Stimulated activated CD8-positive, alpha-beta memory T cell treated with anti-CD3 and anti-CD28 coated beads, Interleukin-2, amount 100 ng/mL, for 48 hours (primary cell): ENCODE data around the gene NGEF.

ENCODE experiments used
- DNase-seq, 2 donors: peaks; one replicate each; pipeline ENCODE4 v3.0.0-alpha.2; 2020; ENCODE audit warnings: low read depth in 2 of 2

Gene NGEF

DNA sequence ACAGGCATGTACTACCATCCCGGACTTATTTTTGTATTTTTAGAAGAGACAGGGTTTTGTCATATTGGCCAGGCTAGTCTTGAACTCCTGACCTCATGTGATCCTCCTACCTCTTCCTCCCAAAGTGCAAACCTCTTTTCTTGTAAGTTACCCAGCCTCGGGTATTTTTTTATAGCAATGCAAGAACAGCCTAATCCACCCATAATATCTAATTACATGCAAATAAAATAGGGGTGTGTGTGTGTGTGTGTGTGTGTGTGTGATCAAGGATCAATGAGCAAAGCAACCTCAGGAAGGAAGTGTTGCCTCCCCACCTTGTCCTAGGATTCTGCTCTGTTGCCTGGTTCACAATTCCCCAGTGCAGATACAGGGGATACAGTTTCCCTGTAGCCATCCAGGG is 45.6 kb downstream of the NGEF start:
- no peak for DNase-seq

DNA sequence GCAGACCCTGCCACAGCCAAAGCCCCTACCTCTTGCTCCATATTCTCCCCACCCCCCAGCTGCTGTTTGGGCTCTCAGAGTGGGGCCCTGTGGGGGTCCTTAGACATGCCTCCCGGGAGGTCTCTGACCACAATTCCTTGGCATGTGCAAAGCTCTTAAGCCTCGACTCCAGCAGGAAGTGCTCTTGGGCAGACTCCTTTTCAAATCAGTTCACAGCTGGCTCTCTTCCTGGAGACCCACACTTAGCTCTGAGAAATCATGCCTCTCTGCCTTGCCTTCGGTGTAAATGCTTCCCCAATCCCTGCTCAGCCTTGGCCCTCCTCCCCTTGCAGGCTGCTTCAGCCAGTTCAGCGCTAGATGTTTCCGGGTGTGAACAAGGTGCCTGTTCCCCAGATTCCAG is 46.9 kb downstream of the NGEF start:
- DNase-seq = no peak

DNA sequence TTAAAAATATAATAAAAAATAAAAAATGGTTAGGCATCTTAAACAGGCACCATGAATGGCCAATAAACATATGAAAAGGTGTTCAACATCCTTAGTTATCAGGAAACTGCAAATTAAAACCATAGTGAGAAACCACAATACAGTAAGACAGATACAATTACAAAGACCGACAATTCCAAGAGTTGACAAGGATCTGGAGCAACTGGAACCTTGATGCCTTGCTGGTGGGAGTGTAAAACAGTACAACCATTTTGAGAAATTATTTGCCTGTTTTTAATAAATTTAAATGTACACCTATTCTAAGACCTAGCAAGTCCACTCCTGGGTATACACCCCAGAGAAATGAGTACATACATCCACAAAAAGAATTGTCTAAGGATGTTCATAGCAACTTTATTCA is 49.1 kb downstream of the NGEF start:
- DNase-seq = no peak

DNA sequence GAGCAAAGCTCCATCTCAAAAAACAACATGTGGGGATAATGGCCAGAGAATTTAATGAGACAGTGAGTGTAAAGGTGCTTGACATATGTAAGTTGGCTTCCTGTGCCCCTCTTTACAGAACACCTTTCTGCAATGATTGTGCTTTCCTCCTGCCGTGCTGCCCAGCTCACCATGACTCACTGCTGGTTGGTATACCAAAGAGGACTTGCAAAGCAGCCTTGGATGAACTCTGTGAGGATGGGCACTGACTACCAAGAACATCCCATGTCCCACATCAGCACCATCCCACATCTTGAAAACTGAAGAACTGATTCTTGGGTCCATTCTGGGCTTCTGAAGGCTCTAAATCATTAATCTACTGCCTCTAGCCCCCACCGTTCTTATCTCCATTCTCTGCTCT is 52.2 kb downstream of the NGEF start:
- DNase-seq = no peak

DNA sequence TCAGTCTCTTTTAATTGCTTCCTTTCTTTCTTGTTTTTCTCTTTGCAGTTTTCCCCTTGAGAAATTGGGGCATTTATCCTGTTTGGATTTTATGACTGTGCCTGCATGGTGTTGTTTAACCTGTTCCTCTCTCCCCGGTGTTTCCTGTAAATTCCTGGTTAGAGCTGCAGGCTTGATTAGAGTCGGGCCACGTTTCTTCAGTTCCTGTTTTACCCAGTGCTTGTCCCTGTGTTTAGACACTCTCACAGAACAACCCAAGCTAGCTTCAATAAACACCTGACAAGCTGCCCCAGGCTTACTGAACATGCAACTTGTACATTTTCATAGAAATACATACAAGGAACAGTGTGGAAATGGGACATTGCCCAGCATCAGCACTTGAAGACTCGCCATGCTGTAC is 53.9 kb downstream of the NGEF start:
- no peak for DNase-seq

DNA sequence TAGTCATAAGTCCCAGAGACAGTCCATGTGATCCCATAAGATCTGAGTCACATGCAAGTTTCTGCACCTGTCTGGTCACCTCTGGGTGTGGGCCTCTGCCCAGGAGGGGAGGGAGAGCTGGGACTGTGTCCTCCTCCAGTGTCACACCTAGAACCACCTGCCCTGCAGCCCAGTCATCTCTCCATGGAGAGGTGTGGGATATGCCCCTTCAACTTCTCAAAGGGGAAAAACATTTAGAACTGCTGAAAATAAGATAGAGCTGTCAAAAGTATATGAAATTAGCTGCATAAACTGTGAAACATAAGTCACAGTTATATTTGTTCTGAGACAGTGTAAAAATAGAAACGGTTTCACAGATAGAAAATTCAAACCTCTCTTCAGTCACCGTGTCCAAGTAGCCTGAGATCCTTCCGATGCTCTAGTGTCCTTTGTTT is 55.4 kb downstream of the NGEF start:
- DNase-seq = no peak

DNA sequence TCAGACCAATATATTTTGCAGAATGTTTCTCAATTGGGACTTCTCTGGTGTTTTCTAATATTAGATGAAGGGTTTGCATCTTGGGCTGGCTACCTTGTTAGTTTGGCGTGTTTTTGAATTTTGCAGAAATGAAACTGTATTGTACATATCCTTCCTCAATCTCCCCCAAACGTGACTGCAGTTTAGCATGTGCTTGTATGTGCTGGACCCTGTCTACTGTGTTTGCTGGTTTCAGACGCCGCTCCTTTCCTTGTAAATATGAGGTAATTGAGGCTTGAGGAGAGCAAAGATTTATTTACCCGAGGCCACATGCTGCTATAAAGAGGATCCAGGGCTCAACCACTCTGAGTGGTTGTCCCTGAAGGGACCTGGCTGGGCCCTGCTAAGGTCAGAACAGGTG is 57.2 kb downstream of the NGEF start:
- no peak for DNase-seq

DNA sequence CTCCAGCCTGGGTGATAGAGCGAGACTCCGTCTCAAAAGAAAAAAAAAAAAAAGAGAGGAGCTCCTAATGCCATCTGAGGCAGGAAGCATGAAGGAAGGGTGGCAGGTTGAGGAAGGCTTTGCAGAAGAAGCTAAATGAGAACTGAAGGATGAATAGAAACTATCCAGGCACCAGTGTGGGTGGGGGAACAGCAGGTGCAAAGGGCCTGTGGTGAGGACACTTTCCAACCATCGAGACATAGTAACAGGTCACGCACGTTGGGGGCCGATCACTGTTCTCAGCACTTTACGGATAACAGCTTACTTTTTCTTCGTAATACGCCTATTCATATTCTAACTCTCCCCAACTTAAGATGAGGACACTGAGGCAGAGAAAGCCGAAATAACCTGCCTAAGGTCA is 58.4 kb downstream of the NGEF start:
- DNase-seq = no peak

DNA sequence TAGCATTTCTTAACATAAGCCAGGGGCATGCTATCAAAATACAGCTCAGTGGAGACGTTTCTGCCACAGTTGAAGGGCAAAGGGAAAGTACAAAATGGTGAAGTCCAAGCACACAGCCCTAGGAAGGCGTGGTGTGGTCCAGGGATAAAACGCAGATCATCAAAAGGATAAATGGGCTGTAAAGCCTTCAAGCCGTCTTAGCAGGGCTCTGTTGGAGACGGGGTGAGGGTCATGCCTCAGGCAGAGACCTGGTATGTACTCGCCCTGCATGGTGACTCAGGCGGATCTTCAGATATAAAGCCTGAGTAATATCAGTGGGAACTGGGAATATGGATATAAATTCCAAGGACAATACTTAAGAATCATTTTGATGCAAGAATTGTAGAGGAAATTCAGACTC is 61.2 kb downstream of the NGEF start:
- no peak for DNase-seq

DNA sequence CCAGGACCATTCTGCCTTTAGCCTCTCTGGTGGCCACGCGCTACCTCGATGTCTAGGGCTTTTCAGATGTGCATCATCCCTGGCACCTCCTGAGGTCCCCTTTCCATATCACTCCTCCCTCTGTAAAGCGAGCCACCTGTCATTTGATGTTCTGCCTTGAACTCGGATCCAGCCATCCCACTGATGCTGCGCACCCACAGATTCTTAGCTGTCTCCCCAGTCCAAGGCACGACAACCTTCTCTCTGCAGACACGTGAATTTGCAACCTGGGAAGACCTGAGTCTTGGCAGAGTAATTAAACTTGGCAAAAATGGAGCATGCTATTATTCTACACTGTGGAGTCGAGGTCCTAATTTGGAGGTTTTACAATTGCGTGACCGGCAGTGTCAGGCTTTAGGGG is 61.9 kb downstream of the NGEF start:
- DNase-seq = no peak

DNA sequence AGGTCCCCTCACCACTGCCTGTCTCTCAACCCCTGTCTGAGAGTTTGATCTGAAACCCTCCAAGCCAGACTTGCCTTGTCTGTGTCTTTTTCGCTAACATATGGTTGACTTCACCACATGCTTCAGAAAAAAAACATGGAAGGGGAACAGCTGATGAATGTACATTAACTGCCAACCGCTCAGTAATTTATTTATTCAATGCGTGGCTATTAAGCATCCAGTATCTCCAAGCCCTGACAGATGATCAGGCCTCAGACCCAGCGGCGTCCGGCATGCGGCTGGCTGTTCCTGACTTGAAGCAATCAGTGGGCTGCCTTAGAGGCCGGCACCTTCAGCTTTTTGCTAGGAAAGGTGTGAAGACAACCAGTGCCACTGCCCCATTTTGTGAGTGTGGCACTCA is 62.3 kb downstream of the NGEF start:
- no peak for DNase-seq

DNA sequence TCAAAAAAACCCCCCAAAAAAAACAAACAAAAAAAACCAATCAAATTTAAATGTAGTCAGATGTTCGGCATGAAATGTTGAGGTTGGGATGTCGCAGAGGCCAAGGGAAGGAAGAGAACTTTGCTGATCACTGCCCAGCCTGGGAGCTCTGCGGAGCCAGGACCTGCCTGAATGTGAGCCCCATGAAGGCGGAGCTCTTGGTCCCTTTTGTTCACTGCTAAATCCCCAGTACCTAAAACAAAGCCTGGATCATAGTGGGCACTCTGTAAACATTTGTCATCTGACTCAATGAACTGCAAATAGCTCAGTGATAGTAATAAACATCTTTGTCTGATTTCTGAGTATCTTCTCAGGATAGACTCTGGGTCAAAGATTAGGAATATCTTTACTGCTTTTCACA is 64.0 kb downstream of the NGEF start:
- DNase-seq = no peak

DNA sequence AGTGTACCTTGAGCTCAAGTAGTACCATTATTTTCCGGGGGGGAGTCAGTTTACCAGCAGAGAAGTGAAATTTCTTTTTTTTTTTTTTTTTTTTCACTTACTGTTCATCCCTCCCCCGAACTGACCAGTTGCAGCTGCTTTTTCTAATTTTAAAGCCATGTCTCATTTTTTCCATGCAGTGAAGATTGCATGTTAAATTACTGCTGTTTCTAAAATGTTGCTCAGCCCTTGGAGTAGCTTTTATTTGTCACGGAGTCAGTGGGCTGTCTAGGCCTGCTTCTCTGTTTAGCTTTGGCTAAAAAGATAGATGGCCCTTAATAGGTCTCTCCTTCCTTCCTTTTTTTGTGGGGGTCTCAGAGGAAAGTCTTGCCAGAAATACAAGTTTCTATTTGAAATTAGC is 70.2 kb downstream of the NGEF start:
- no peak for DNase-seq

DNA sequence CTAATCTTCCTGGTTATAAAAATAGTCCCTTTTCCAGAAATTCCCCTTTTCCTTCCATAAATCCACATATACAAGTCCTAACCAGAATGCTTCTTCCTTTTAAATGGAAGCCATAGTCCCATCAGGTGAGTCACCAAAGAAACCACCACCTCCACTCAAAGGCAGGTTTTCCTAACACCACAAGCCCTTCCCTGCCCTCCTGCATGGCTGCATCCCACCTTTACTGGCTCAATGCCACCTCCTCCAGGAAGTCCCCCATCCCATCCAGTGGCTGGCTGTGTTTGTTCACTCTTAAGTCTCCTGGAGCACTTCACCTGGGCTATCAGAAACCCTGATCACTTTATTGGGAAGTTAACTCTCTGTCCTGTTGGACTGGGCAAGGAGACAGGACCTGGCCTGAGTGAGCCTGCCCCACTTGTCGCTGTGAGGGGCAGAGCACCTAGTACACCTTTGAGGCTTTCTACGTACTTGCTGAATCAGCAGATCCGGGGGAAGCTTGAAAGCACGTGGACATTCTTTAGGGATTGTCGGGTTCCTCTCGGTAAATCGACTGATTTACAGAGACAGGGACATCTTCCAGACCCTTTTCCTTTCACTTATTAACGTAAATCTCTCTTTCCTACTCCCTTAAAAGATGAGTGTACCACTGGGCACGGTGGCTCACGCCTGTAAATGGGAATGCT is 71.0 kb downstream of the NGEF start:
- no peak for DNase-seq

DNA sequence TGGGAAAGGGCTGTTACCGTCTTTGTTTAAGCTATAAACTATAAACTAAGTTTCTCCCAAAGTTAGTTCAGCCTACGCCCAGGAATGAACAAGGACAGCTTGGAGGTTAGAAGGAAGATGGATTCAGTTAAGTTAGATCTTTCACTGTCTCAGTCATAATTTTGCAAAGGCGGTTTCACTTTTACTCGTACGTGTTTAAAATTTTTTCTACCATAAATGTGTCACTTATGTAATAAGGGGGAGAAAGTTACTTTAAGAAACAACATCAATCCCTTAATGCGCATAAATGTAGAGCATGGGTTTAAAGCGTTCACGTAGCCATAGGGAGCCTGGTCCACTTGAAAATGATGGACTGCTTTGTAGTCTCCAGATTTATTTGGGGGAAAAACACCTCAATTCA is 71.7 kb downstream of the NGEF start:
- no peak for DNase-seq

DNA sequence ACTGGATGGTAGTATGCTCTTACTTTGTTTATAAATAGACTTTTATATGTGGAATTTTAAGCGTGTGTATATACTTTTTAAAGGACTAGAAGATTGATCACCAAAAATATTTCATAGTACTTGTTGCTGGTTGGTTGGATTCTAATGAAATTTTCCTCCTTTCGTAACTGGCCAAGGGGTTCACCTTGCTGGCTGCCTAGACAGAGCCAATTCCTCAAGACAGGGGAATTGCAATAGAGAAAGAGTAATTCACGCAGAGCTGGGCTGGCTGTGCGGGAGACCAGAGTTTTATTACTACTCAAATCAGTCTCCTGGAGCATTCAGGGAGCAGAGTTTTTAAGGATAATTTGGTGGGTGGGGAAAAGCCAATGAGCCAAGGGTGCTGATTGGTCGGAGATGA is 72.3 kb downstream of the NGEF start:
- no peak for DNase-seq

DNA sequence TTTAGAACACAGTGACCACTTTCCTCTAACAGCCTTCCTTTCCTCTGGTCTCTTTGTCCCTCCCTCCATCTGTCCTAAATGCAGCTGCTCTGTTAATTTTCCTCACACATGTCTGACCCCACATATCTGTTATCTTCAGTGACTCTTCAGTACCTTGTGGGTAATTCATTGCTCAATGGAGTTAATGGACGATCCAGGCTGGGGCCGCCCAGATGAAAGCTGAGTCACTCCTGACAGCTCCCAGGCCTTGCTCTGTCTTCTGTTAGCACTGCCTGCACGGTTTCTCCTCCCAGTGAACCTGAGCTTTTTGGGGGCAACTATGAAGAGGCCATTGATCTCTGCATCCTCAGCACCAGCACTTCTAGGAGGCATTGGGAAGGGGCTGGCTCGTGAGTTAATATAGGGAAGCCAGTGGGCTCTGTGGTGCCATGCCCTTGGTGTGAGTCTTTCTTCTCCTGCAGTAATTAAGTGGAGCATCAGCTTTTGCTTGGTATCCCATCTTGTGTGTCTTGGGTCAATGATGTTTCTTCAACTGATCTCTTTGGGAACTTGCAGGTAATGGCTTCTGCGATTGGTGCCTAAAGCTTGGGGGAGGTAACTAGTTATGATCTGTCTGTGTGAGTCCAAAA is 75.7 kb downstream of the NGEF start:
- DNase-seq = no peak

DNA sequence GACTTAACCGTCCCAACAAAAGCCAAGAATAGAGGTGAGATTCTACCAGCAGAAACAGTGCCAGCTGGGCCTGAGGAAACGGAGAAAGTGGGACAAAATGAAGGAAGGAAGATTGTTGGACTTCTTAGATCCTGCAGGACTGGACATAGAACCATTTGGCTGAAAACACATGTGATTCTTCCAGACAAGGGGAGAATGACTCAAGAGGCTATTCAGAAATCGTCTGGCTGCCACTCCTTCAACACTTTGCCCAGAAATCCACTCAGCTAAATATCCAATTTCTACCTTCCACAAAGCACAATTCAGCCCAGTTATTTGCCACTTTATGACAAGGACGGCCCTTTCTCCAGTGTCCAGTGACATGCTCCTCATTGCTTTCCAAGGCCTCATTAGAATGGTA is 81.4 kb downstream of the NGEF start:
- DNase-seq = no peak

DNA sequence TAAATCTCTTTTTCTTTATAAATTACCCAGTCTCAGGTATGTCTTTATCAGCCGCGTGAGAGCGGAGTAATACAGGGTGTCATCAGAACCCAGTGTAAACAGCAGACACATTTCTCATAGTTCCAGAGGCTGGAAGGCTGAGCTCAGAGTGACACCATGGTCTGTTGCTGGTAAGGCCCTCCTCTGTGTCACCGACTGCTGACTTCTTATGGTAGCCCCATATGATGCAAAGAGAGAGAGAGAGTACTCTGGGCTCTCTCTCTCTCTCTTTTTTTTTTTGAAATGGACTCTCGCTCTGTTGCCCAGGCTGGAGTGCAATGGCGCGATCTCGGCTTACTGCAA is 83.0 kb downstream of the NGEF start:
- no peak for DNase-seq

DNA sequence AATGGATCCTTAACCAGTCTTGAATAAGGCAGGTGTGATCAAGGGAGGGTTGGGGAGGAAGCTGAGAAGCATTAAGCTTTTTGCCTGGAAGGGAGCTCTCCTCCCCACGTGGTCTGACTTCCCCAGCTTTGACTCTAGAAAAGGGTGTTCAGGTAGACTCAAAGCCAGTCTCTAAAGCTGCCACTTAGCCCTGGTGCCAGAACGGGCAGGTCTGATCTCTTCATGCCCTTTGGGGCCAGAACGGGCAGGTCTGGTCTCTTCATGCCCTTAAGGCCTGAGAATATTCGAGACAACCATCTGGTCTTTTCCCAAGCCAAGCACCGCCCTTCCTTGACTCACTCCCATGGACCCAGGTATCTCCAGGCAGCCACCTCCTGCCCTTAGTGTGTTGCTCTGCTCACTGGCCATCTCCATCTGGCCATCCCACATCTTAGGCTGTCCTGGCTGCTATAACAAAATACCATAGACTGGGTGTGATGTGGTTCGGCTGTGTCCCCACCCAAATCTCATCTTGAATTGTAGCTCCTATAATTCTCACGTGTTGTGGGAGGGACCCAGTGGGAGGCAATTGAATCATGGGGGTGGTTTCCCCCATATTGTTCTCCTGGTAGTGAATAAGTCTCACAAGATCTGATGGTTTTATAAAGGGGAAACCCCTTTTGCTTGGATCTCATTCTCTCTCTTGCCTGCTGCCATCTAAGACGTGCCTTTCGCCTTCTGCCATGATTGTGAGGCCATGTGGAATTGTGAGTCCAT is 83.6 kb downstream of the NGEF start:
- no peak for DNase-seq

DNA sequence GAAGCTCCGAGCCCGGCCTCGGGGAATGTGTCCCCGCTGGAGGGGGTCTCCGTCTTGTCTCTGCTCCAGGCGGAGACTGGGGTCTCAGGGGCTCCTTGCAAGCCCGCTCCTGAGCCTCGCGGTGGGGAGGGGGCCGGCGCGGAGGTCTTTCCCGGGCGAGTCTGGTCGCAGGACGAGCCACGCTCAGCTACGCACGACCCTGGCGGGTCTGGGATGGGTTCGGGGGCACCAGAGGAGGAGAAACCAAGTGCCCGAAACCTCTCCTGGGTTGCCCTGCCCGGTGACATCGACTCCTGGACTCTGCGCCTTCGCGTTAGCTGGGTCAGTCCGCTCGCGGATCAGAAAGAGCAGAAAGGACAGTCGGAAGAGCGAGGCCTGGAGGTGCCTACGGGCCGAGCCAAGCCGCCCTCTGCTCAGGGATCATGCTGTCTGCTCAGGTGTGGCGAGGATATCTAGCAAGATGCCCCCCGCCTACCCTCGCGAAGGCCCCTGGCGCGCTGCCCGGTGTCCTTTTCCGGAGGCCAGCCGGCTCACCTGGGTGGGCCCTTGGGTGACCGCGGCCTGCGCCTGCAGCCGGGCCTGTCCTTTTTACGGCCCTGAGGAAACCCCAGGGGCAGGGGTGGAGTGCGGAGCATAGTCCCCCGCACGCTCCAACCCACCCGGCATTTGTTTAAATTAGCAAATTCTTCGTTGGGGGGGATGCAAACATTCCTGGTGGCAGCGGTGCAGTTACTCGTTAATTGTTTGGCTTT is 84.3 kb downstream of the NGEF start:
- DNase-seq = no peak

DNA sequence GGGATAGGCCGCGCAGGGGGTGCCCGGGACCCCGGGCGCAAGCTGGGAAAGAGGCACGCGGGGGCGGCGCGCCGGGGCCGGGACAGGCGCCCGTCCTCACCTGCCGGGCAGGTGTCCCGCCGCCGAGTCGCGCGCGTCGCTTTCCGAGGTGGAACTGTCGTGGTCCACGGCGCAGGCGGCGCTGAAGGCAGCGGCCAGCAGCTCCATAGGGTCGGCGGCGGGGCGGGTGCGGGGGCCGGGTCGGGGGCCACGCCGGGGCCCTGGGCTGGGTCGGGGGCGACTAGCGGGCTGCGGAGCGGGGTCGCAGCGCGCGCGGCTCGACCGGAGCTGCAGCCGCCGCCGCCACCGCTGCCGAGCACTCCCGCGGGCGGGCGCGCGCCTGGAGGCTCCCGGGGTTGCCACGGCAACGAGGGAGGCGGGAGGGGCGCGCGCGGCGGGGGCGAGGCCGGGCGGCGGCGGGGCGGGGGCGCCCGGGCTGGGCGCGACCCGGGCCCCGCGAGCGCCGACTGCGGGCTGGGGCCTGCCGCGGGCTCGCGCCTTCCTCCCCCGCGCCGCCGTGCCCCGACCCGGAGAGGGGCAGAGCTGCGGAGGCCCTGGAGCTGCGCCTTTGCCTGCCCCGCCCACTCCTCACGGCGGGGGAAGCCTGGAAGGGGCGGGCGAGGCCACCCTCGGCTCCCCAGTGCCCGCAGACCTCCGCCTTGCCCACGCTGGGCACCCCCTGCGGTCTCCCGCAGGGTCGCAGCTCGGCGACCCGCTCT is 85.1 kb downstream of the NGEF start:
- DNase-seq = no peak
